ENCODE results near the gene GRID1.

The GRID1 gene

DNA sequence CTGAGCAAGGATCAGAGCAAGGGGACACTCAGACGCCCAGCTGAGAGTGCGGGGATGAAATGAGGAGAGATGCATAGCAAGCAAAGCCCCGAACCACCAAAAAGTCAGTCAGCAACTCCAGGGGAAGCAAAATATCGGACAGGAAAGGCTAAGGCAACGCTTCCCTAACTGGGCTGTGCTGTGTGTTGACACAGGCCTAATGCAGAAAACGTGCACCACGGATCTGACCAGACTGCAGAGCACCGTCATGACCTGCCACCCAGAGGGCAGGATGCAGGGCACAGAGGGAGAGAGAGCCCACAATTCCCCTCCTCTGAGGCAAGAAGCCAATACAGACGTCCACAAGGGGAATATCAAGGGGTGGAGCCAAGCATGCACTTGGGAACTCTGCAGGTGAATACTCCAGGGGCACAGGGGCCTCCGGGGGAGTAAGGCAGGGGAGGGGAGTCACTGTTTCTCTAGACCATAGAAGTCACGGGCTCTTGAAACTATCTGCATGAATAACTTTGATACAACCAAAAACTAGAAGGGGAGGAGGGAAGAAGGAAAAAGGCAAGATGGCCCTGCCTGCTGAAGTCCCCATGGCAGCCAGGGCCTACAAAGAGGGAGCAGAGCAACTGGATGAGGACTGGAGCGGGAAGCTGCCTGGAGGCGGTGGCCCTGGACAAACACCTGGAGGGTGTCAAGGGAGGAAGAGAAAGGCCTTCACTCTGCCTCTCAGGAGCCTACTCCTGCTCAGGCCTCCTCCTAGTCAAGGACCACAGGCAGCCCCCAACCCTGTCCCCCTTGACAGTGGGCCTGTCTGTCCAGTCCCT lies 26.2 kb downstream of the GRID1 start:
- Histone ChIP-seq H3K4me1 (ENCODE audit: low read length) (no peaks in the 10 kb centered on the region), H3K27ac (ENCODE audit: low read length) (no peak overlapping the region), H3F3A (ENCODE audit: insufficient read depth, low read length) (no peaks in the 10 kb centered on the region), H3K4me3 (ENCODE audit: low read length) (no peak overlapping the region), H3K9ac (ENCODE audit: low read length) (no peak overlapping the region), H3K36me3 (replicated peaks; ENCODE audit: insufficient read depth, low read length) (no peaks in the 10 kb centered on the region), H2AFZ (ENCODE audit: low read length) (no peak overlapping the region), H3K79me2 (ENCODE audit: low read length) (no peaks in the 10 kb centered on the region), H4K20me1 (ENCODE audit: insufficient read depth, low read length) (no peaks in the 10 kb centered on the region), H3K4me2 (ENCODE audit: low read depth, low read length) (no peak overlapping the region), H3K9me2 (replicated peaks; ENCODE audit: insufficient read depth, low read length) (no peaks in the 10 kb centered on the region), H3K27me3 (replicated peaks; ENCODE audit: insufficient read depth, low read length) (no peaks in the 10 kb centered on the region), H3K9me3 (replicated peaks; ENCODE audit: insufficient read depth, low read length) (no peaks in the 10 kb centered on the region)
- no peak for TF ChIP-seq EZH2phosphoT487 (IDR thresholded peaks at IDR 0.05; ENCODE audit: low read length)
- TF ChIP-seq EZH2 (optimal IDR thresholded peaks at IDR 0.05; ENCODE audit: low read depth, low read length), result no peak
- TF ChIP-seq, protein P1, sequence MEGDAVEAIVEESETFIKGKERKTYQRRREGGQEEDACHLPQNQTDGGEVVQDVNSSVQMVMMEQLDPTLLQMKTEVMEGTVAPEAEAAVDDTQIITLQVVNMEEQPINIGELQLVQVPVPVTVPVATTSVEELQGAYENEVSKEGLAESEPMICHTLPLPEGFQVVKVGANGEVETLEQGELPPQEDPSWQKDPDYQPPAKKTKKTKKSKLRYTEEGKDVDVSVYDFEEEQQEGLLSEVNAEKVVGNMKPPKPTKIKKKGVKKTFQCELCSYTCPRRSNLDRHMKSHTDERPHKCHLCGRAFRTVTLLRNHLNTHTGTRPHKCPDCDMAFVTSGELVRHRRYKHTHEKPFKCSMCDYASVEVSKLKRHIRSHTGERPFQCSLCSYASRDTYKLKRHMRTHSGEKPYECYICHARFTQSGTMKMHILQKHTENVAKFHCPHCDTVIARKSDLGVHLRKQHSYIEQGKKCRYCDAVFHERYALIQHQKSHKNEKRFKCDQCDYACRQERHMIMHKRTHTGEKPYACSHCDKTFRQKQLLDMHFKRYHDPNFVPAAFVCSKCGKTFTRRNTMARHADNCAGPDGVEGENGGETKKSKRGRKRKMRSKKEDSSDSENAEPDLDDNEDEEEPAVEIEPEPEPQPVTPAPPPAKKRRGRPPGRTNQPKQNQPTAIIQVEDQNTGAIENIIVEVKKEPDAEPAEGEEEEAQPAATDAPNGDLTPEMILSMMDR (IDR thresholded peaks at IDR 0.05; ENCODE audit: low read length), result no peak
- no peak for DNase-seq

DNA sequence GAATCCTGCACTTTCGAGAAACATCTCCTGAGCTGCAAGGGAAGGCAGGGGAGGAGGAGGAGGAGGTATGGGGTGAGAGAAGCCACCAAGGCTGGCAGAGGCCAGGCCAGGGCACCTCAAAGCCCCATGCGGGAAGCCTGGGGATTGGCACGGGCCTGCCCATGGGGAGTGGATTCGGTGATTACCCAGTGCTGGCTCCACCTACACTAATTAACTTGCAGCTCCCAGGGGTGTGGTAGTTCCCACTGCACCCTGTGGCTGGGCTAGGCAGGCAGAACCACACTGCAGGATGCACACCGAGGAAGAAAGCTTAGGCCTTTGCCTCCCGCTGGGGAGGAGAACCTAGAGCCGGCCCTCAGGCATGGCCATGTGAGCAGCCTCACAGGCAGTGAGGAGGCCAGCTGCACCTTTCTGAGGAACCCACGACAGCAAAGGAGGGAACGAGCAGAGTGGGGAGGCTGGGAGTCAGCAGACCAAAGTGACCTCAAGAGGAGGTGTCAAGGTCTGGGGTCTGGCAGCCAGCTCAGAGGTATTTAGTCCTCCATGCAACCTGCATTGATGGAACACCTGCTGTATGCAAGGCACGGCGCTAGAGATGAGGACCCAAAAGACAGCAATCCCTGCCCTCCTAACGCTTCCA lies 27.2 kb downstream of the GRID1 start:
- no peak overlapping the region for H3K4me3 ChIP-seq (ENCODE audit: low read length)
- no peaks in the 10 kb centered on the region for H3K36me3 ChIP-seq (replicated peaks; ENCODE audit: insufficient read depth, low read length)
- H3K9me2 ChIP-seq (replicated peaks; ENCODE audit: insufficient read depth, low read length), result no peaks in the 10 kb centered on the region
- H3K27ac ChIP-seq (ENCODE audit: low read length), result no peak overlapping the region
- no peak overlapping the region for H3K9ac ChIP-seq (ENCODE audit: low read length)
- TF ChIP-seq EZH2phosphoT487 (IDR thresholded peaks at IDR 0.05; ENCODE audit: low read length), result no peak
- TF ChIP-seq, protein P1 (IDR thresholded peaks at IDR 0.05; ENCODE audit: low read length), result no peak
- no peak for TF ChIP-seq EZH2 (optimal IDR thresholded peaks at IDR 0.05; ENCODE audit: low read depth, low read length)
- no peaks in the 10 kb centered on the region for H3K9me3 ChIP-seq (replicated peaks; ENCODE audit: insufficient read depth, low read length)
- H3K4me1 ChIP-seq (ENCODE audit: low read length), result no peaks in the 10 kb centered on the region
- H2AFZ ChIP-seq (ENCODE audit: low read length), result no peak overlapping the region
- H3F3A ChIP-seq (ENCODE audit: insufficient read depth, low read length), result no peaks in the 10 kb centered on the region
- H3K4me2 ChIP-seq (ENCODE audit: low read depth, low read length), result no peak overlapping the region
- H3K27me3 ChIP-seq (replicated peaks; ENCODE audit: insufficient read depth, low read length), result no peaks in the 10 kb centered on the region
- no peak for DNase-seq
- no peaks in the 10 kb centered on the region for H4K20me1 ChIP-seq (ENCODE audit: insufficient read depth, low read length)
- no peaks in the 10 kb centered on the region for H3K79me2 ChIP-seq (ENCODE audit: low read length)

DNA sequence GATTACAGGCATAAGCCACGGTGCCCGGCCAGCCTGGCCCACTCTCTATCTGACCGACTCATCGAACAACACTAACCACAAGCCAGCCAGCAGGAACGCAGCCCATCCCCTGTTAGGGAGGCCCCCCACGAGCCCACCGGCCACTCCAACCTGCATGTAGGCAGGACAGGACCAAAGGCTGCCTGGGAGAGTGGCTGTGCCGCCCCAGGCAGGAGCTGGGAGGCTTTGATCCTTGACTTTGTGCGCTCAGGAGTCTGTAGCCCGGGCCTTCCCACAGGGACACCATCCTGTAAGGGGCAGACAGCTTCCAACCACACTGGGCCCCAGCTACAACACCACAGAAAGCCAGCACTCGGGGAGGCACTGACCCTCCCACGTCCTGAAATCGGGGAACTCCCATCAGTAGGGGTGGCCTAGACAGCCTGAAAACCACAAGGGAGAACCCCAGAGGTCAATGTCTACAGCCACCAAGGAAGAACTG lies 29.4 kb downstream of the GRID1 start:
- Histone ChIP-seq H3K36me3 (replicated peaks; ENCODE audit: insufficient read depth, low read length) (no peaks in the 10 kb centered on the region), H3K27me3 (replicated peaks; ENCODE audit: insufficient read depth, low read length) (no peaks in the 10 kb centered on the region)

More for the DNA sequence above, 29.4 kb downstream of the GRID1 start:
- no peaks in the 10 kb centered on the region for H4K20me1 ChIP-seq (ENCODE audit: insufficient read depth, low read length)
- H3K27ac ChIP-seq (ENCODE audit: low read length), result no peak overlapping the region
- no peaks in the 10 kb centered on the region for H3K9me3 ChIP-seq (replicated peaks; ENCODE audit: insufficient read depth, low read length)
- no peaks in the 10 kb centered on the region for H3K4me1 ChIP-seq (ENCODE audit: low read length)
- H3K9me2 ChIP-seq (replicated peaks; ENCODE audit: insufficient read depth, low read length), result no peaks in the 10 kb centered on the region
- DNase-seq, result no peak
- no peak overlapping the region for H3K4me3 ChIP-seq (ENCODE audit: low read length)
- no peak overlapping the region for H3K9ac ChIP-seq (ENCODE audit: low read length)
- H3F3A ChIP-seq (ENCODE audit: insufficient read depth, low read length), result no peaks in the 10 kb centered on the region
- no peak overlapping the region for H3K4me2 ChIP-seq (ENCODE audit: low read depth, low read length)
- no peaks in the 10 kb centered on the region for H3K79me2 ChIP-seq (ENCODE audit: low read length)
- TF ChIP-seq EZH2 (optimal IDR thresholded peaks at IDR 0.05; ENCODE audit: low read depth, low read length), result no peak
- TF ChIP-seq, protein P1 (IDR thresholded peaks at IDR 0.05; ENCODE audit: low read length), result no peak
- no peak for TF ChIP-seq EZH2phosphoT487 (IDR thresholded peaks at IDR 0.05; ENCODE audit: low read length)
- no peak overlapping the region for H2AFZ ChIP-seq (ENCODE audit: low read length)
